ENCODE data around the gene MPO.

The MPO gene, protein sequence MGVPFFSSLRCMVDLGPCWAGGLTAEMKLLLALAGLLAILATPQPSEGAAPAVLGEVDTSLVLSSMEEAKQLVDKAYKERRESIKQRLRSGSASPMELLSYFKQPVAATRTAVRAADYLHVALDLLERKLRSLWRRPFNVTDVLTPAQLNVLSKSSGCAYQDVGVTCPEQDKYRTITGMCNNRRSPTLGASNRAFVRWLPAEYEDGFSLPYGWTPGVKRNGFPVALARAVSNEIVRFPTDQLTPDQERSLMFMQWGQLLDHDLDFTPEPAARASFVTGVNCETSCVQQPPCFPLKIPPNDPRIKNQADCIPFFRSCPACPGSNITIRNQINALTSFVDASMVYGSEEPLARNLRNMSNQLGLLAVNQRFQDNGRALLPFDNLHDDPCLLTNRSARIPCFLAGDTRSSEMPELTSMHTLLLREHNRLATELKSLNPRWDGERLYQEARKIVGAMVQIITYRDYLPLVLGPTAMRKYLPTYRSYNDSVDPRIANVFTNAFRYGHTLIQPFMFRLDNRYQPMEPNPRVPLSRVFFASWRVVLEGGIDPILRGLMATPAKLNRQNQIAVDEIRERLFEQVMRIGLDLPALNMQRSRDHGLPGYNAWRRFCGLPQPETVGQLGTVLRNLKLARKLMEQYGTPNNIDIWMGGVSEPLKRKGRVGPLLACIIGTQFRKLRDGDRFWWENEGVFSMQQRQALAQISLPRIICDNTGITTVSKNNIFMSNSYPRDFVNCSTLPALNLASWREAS

DNA sequence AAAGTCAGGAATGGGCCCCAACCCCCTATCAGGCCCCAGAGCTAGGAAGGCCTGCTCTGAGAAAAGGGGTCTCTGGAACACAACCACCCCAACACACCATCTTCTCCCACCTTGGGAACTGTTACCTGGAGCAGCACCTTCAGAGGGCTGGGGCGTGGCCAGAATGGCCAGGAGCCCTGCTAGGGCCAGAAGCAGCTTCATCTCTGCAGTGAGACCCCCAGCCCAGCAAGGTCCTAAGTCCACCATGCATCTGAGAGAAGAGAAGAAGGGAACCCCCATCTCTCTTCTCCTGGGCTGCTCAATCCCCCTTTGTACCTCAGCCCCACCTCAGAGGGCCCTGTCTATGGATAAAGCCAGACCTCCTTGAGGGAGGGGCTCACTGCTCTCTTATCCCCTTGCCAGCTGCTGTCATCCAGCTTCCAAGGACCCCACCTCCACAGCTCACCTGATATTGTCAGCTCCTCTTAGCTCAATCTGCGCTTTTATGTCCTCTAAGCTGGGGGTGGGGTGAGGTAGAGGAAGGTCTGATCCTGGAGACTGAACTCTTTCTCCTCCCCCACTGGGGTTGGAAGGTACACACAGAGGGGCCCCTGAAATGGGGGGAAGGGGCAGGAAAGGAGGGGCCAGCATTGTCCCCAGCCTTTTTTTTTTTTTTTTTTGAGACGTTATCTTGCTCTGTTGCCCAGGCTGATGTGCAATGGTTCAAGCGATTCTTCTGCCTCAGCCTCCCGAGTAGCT lies at the start of gene MPO:
MPO (minus strand) TSS at position 456 of the 738 bp plus-strand sequence; CDS start at position 279, 177 bp downstream.
- H3K27ac ChIP-seq, result no peak within 1 kb of the TSS
- no peak for DNase-seq (ENCODE audit: low spot score)
- TF ChIP-seq, protein P1, sequence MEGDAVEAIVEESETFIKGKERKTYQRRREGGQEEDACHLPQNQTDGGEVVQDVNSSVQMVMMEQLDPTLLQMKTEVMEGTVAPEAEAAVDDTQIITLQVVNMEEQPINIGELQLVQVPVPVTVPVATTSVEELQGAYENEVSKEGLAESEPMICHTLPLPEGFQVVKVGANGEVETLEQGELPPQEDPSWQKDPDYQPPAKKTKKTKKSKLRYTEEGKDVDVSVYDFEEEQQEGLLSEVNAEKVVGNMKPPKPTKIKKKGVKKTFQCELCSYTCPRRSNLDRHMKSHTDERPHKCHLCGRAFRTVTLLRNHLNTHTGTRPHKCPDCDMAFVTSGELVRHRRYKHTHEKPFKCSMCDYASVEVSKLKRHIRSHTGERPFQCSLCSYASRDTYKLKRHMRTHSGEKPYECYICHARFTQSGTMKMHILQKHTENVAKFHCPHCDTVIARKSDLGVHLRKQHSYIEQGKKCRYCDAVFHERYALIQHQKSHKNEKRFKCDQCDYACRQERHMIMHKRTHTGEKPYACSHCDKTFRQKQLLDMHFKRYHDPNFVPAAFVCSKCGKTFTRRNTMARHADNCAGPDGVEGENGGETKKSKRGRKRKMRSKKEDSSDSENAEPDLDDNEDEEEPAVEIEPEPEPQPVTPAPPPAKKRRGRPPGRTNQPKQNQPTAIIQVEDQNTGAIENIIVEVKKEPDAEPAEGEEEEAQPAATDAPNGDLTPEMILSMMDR (IDR thresholded peaks at IDR 0.05), result no peak
- no peak within 1 kb of the TSS for H3K4me3 ChIP-seq

GRCh38 chr17:58329810-58330537 lies 49.2 kb upstream of the MPO start:
- DNase-seq (ENCODE audit: low spot score), result no peak
- H3K27ac ChIP-seq, result no peak overlapping the region
- TF ChIP-seq, protein P1 (IDR thresholded peaks at IDR 0.05), result no peak
- peak overlapping the region; percentile 61 for H3K4me3 ChIP-seq

DNA sequence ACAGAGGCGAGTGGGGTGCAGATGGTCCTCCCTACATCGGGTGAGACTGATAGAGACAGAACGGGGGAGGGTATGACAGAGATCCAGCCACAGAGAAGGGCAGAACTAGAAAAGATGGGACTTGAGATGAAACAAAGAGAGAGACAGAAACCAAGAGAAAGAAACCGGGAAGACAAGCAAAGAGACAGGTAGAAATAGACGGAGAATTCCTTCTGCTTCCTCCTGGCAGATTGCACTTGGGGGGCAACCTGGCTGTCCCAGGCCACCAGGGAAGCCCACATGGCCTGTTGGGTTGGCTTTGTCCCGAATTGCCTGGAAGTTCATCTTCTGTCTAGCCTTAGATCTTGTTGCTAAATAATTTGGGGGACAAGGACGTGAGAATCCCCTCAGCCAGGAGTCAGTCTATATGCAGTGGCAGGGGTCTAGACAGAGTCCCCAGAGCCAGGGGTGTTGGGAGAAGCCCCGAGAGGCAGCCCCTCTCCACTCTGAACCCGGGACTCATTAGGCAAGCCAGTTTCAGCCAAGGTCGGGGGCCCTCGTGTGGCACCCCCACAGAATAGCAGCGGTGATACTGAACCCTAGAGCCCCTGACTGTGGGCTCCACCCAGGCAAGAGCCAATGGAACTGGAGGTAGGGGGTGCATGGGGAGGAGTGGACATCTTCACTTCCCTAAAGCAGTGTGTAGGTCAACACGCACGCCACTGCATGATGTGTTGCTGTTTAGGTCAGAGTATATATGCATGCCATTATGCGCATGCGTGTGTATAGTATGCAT lies 48.5 kb upstream of the MPO start:
- no peak overlapping the region for H3K4me3 ChIP-seq
- TF ChIP-seq, protein P1 (IDR thresholded peaks at IDR 0.05), result no peak
- H3K27ac ChIP-seq, result no peak overlapping the region
- DNase-seq (ENCODE audit: low spot score), result no peak

DNA sequence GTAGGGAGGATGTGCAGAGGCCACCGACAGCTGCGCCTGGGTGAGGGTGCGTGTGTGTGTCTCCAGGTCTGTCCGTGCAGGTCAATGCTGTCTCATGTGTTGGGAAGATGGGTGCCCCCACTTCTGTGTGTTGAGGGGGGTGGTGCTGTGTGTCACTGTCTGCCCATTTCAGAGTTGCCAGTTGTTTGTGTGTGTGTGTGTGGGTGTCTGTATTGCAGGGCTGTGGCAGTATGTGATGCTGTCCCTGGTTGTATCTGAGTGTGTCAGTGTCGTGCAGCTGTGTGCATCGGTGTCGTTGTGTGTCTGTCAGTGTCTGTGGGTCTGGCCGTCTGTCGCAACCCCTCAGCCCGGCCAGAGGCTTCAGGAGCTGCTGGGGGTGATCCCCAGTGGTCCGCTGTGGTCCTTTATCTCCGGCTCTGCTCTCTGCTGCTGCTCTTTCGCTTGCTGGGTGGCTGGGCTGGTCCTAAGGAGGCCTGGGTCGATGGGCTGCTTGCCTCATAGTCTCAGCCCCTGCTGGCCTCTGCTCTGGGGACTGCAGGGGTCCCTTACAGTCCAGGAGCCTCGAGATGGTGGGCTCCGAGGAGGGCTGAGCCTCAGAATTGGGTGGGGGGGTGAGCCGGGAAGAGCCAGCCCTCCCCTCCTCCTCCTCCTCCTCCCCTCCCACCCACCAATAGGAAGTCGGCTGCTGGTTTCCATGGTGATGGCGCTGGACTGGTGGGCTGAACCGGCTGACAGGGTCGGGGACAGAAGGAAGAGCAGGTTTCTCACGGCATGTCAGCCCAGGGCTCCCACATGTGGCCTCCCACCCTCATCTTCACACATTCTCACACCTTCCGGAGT lies 47.7 kb upstream of the MPO start, which contains the start of gene TSPOAP1:
TSPOAP1 (minus strand) TSS at position 601 of the 840 bp plus-strand sequence. CDS start 875 bp downstream, outside the sequence.
- DNase-seq (ENCODE audit: low spot score), result no peak
- Histone ChIP-seq H3K4me3 (no peak within 1 kb of the TSS), H3K27ac (no peak within 1 kb of the TSS)
- TF ChIP-seq, protein P1 (IDR thresholded peaks at IDR 0.05), result no peak

GRCh38 chr17:58327363-58328194 lies 46.8 kb upstream of the MPO start:
- DNase-seq (ENCODE audit: low spot score), result no peak
- H3K27ac ChIP-seq, result no peak overlapping the region
- TF ChIP-seq, protein P1 (IDR thresholded peaks at IDR 0.05), result no peak
- no peak overlapping the region for H3K4me3 ChIP-seq

All from coronary artery (tissue), 2 donors.